ENCODE results near the gene LNX2.

The LNX2 gene

GRCh38 chr13:27619093-27619727 lies 1.1 kb downstream of the LNX2 start:
- in situ Hi-C loops (cut with HindIII; ENCODE audit: low sequenced_read_pairs), result no loop called here

- in situ Hi-C loops (cut with HindIII; ENCODE audit: low sequenced_read_pairs), result no loop called here
Measured at GRCh38 chr13:27617881-27618321, 2.4 kb downstream of the LNX2 start.

GRCh38 chr13:27613628-27614027 lies 6.7 kb downstream of the LNX2 start:
- in situ Hi-C loops (cut with HindIII; ENCODE audit: low sequenced_read_pairs), result no loop called here

GRCh38 chr13:27607125-27607524 lies 13.2 kb downstream of the LNX2 start:
- in situ Hi-C loops (cut with HindIII; ENCODE audit: low sequenced_read_pairs), result no loop called here

- in situ Hi-C loops (cut with HindIII; ENCODE audit: low sequenced_read_pairs), result no loop called here
Measured at GRCh38 chr13:27605610-27606200, 14.6 kb downstream of the LNX2 start.

- in situ Hi-C loops (cut with HindIII; ENCODE audit: low sequenced_read_pairs), result no loop called here
Measured at GRCh38 chr13:27605099-27605498, 15.2 kb downstream of the LNX2 start.

- in situ Hi-C loops (cut with HindIII; ENCODE audit: low sequenced_read_pairs), result no loop called here
Measured at GRCh38 chr13:27601803-27602202, 18.5 kb downstream of the LNX2 start.

GRCh38 chr13:27601208-27601607 lies 19.1 kb downstream of the LNX2 start:
- in situ Hi-C loops (cut with HindIII; ENCODE audit: low sequenced_read_pairs), result no loop called here

GRCh38 chr13:27600711-27601110 lies 19.6 kb downstream of the LNX2 start:
- in situ Hi-C loops (cut with HindIII; ENCODE audit: low sequenced_read_pairs), result no loop called here

GRCh38 chr13:27599845-27600553 lies 20.3 kb downstream of the LNX2 start:
- in situ Hi-C loops (cut with HindIII; ENCODE audit: low sequenced_read_pairs), result no loop called here

GRCh38 chr13:27599096-27599495 lies 21.2 kb downstream of the LNX2 start:
- in situ Hi-C loops (cut with HindIII; ENCODE audit: low sequenced_read_pairs), result no loop called here

GRCh38 chr13:27595055-27595811 lies 25.1 kb downstream of the LNX2 start:
- in situ Hi-C loops (cut with HindIII; ENCODE audit: low sequenced_read_pairs), result no loop called here

- in situ Hi-C loops (cut with HindIII; ENCODE audit: low sequenced_read_pairs), result no loop called here
Measured at GRCh38 chr13:27593267-27593666, 27.1 kb downstream of the LNX2 start.

GRCh38 chr13:27592865-27593264 lies 27.5 kb downstream of the LNX2 start:
- in situ Hi-C loops (cut with HindIII; ENCODE audit: low sequenced_read_pairs), result no loop called here

- in situ Hi-C loops (cut with HindIII; ENCODE audit: low sequenced_read_pairs), result no loop called here
Measured at GRCh38 chr13:27588405-27588804, 31.9 kb downstream of the LNX2 start.

- in situ Hi-C loops (cut with HindIII; ENCODE audit: low sequenced_read_pairs), result no loop called here
Measured at GRCh38 chr13:27587095-27587746, 33.1 kb downstream of the LNX2 start.

GRCh38 chr13:27583645-27584044 lies 36.7 kb downstream of the LNX2 start:
- in situ Hi-C loops (cut with HindIII; ENCODE audit: low sequenced_read_pairs), result no loop called here

- in situ Hi-C loops (cut with HindIII; ENCODE audit: low sequenced_read_pairs), result no loop called here
Measured at GRCh38 chr13:27578121-27579030, 42.0 kb downstream of the LNX2 start.

- in situ Hi-C loops (cut with HindIII; ENCODE audit: low sequenced_read_pairs), result no loop called here
Measured at GRCh38 chr13:27574661-27575060, 45.7 kb downstream of the LNX2 start.

GRCh38 chr13:27573265-27573664 lies 47.1 kb downstream of the LNX2 start:
- in situ Hi-C loops (cut with HindIII; ENCODE audit: low sequenced_read_pairs), result no loop called here

All from endothelial cell of hepatic sinusoid (primary cell).